ENCODE results near the gene C11orf68. TPM values are rescaled to one million over a fixed set of nuclear protein-coding genes. Genes with fewer than 3 reads are reported as not detected.
A peak's percentile ranks its signal among the peaks of the same experiment; 100 is the strongest.

C11orf68 gene
- total and polyA plus RNA-seq, 2 of the 8 experiments (the other 6 are each of a cell fraction or from before 2014, with no cell fraction given) = 24.0 to 51.2 TPM

DNA sequence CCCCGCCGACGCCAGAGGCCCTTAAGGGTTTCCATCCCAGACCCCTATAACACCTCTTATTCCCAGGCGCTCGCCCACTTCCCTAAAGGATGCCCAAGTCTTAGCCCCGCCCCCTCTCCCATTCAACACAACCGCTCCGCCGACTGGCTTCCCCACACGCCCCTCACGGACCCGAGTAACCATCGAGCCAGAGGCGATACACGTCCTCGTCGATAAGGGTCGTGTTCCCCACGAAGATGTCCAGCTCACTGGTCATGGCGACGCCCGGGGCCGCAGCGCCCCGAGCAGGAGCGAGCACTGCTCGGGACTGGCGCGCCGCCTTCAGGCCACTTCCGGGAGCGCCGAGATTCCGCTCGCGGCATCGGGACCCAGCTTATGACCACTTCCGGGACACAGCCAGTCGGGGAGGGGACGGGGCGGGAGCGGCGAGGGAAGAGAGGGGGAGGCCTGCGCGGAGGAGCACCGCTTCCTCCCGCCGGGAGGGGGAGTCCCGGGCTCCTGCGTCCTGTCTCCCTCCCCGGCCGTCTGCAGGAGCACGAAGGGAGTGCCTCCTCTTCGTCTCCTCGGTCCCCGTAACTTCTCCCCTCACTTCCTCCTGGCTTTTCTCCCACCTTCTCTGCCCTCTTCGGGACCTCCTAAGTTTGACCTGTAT is 30.6 kb downstream of the C11orf68 start, which contains the start of gene FIBP (continued):
- TF ChIP-seq, protein P1, sequence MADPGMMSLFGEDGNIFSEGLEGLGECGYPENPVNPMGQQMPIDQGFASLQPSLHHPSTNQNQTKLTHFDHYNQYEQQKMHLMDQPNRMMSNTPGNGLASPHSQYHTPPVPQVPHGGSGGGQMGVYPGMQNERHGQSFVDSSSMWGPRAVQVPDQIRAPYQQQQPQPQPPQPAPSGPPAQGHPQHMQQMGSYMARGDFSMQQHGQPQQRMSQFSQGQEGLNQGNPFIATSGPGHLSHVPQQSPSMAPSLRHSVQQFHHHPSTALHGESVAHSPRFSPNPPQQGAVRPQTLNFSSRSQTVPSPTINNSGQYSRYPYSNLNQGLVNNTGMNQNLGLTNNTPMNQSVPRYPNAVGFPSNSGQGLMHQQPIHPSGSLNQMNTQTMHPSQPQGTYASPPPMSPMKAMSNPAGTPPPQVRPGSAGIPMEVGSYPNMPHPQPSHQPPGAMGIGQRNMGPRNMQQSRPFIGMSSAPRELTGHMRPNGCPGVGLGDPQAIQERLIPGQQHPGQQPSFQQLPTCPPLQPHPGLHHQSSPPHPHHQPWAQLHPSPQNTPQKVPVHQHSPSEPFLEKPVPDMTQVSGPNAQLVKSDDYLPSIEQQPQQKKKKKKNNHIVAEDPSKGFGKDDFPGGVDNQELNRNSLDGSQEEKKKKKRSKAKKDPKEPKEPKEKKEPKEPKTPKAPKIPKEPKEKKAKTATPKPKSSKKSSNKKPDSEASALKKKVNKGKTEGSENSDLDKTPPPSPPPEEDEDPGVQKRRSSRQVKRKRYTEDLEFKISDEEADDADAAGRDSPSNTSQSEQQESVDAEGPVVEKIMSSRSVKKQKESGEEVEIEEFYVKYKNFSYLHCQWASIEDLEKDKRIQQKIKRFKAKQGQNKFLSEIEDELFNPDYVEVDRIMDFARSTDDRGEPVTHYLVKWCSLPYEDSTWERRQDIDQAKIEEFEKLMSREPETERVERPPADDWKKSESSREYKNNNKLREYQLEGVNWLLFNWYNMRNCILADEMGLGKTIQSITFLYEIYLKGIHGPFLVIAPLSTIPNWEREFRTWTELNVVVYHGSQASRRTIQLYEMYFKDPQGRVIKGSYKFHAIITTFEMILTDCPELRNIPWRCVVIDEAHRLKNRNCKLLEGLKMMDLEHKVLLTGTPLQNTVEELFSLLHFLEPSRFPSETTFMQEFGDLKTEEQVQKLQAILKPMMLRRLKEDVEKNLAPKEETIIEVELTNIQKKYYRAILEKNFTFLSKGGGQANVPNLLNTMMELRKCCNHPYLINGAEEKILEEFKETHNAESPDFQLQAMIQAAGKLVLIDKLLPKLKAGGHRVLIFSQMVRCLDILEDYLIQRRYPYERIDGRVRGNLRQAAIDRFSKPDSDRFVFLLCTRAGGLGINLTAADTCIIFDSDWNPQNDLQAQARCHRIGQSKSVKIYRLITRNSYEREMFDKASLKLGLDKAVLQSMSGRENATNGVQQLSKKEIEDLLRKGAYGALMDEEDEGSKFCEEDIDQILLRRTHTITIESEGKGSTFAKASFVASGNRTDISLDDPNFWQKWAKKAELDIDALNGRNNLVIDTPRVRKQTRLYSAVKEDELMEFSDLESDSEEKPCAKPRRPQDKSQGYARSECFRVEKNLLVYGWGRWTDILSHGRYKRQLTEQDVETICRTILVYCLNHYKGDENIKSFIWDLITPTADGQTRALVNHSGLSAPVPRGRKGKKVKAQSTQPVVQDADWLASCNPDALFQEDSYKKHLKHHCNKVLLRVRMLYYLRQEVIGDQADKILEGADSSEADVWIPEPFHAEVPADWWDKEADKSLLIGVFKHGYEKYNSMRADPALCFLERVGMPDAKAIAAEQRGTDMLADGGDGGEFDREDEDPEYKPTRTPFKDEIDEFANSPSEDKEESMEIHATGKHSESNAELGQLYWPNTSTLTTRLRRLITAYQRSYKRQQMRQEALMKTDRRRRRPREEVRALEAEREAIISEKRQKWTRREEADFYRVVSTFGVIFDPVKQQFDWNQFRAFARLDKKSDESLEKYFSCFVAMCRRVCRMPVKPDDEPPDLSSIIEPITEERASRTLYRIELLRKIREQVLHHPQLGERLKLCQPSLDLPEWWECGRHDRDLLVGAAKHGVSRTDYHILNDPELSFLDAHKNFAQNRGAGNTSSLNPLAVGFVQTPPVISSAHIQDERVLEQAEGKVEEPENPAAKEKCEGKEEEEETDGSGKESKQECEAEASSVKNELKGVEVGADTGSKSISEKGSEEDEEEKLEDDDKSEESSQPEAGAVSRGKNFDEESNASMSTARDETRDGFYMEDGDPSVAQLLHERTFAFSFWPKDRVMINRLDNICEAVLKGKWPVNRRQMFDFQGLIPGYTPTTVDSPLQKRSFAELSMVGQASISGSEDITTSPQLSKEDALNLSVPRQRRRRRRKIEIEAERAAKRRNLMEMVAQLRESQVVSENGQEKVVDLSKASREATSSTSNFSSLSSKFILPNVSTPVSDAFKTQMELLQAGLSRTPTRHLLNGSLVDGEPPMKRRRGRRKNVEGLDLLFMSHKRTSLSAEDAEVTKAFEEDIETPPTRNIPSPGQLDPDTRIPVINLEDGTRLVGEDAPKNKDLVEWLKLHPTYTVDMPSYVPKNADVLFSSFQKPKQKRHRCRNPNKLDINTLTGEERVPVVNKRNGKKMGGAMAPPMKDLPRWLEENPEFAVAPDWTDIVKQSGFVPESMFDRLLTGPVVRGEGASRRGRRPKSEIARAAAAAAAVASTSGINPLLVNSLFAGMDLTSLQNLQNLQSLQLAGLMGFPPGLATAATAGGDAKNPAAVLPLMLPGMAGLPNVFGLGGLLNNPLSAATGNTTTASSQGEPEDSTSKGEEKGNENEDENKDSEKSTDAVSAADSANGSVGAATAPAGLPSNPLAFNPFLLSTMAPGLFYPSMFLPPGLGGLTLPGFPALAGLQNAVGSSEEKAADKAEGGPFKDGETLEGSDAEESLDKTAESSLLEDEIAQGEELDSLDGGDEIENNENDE (IDR thresholded peaks at IDR 0.05; ENCODE audit: insufficient replicate concordance, low read length) = no peak
- TF ChIP-seq SP4 (IDR thresholded peaks at IDR 0.05; ENCODE audit: low read length) (no peak; the same call in 1 of the 2 replicates), HDAC2 (IDR thresholded peaks at IDR 0.05; ENCODE audit: borderline replicate concordance in 1 of 2, low read depth in 2 of 2, low read length in 2 of 2) (peak in 1 of 2 experiments; percentile 31; a peak in 1 of 4 replicates), POLR2A (IDR thresholded peaks at IDR 0.05; ENCODE audit: control extremely low read depth in 1 of 2, low read depth in 2 of 2, low read length in 2 of 2) (peak in 1 of 2 experiments; percentile 93; a peak in 2 of 3 replicates), GTF2F1 (IDR thresholded peaks at IDR 0.05; ENCODE audit: borderline replicate concordance, low read depth, low read length) (peak; percentile 34; the same call in 1 of the 2 replicates), EZH2 (IDR thresholded peaks at IDR 0.05; ENCODE audit: low read depth, low read length, severe bottlenecking) (no peak), MAFK (IDR thresholded peaks at IDR 0.05; ENCODE audit: low read depth, low read length) (no peak), KDM1A (IDR thresholded peaks at IDR 0.05; ENCODE audit: borderline replicate concordance, low read length) (no peak), SIN3A (conservative IDR thresholded peaks at IDR 0.05 in 1 of 2, IDR thresholded peaks at IDR 0.05 in 1 of 2; ENCODE audit: low read depth in 1 of 2, low read length in 2 of 2) (peak; percentile 65 to 78; a peak in 2 of 4 replicates), SIRT6 (IDR thresholded peaks at IDR 0.05; ENCODE audit: low read length) (no peak)
